Activated CD8-positive, alpha-beta T cell treated with anti-CD3 and anti-CD28 coated beads, Interleukin-2, amount 10 ng/mL, durations not matched to agents 7 days and 5 days (primary cell): ENCODE measurements around the gene ATP10A. TPM values are rescaled to one million over a fixed set of nuclear protein-coding genes. Genes with fewer than 3 reads are reported as not detected.

ENCODE experiments used
- ATAC-seq: fragments of 150-1000 bp; cut with Tn5 transposase; one replicate; pipeline ENCODE4 v1.10.0; 2021; ENCODE audit warnings: moderate library complexity
- CTCF ChIA-PET: fragments of 350-600 bp; sonication (Branson Sonifier 250); formaldehyde crosslinking; loops from one replicate; lab custom pipeline; 2021; ENCODE audit warnings: antibody characterized with exemption; lab: Charles Lee
- POLR2A ChIA-PET: fragments of 350-600 bp; sonication (Branson Sonifier 250); formaldehyde crosslinking; loops from one replicate; lab custom pipeline; 2021; ENCODE audit warnings: antibody characterized with exemption; lab: Charles Lee
- DNase-seq: peaks from one replicate; pipeline ENCODE4 v3.0.0-alpha.2; 2020
- H3K27ac Mint-ChIP-seq: one replicate; pipeline ENCODE4 v1.8.0; 2021; ENCODE audit warnings: mild to moderate bottlenecking, mixed read lengths
- H3K27me3 Mint-ChIP-seq: one replicate; pipeline ENCODE4 v1.8.0; 2021; ENCODE audit warnings: low read depth, mixed read lengths
- H3K36me3 Mint-ChIP-seq: one replicate; pipeline ENCODE4 v1.8.0; 2021; ENCODE audit warnings: low read depth, mixed read lengths
- H3K4me1 Mint-ChIP-seq: one replicate; pipeline ENCODE4 v1.8.0; 2021; ENCODE audit warnings: low read depth, mixed read lengths
- H3K4me3 Mint-ChIP-seq: one replicate; pipeline ENCODE4 v1.8.0; 2021; ENCODE audit warnings: mild to moderate bottlenecking, mixed read lengths
- H3K9me3 Mint-ChIP-seq: one replicate; pipeline ENCODE4 v1.8.0; 2022; ENCODE audit warnings: mixed read lengths; ENCODE audit not compliant: insufficient read depth
- total RNA-seq, 2 experiments: library from RNA; stranded (reverse); gene quantifications; one replicate each; pipeline ENCODE4 v1.2.3, GENCODE V29; 2021

Gene ATP10A
- total RNA-seq, 2 experiments from 2014 or later, result 53.8 to 58.9 TPM

DNA sequence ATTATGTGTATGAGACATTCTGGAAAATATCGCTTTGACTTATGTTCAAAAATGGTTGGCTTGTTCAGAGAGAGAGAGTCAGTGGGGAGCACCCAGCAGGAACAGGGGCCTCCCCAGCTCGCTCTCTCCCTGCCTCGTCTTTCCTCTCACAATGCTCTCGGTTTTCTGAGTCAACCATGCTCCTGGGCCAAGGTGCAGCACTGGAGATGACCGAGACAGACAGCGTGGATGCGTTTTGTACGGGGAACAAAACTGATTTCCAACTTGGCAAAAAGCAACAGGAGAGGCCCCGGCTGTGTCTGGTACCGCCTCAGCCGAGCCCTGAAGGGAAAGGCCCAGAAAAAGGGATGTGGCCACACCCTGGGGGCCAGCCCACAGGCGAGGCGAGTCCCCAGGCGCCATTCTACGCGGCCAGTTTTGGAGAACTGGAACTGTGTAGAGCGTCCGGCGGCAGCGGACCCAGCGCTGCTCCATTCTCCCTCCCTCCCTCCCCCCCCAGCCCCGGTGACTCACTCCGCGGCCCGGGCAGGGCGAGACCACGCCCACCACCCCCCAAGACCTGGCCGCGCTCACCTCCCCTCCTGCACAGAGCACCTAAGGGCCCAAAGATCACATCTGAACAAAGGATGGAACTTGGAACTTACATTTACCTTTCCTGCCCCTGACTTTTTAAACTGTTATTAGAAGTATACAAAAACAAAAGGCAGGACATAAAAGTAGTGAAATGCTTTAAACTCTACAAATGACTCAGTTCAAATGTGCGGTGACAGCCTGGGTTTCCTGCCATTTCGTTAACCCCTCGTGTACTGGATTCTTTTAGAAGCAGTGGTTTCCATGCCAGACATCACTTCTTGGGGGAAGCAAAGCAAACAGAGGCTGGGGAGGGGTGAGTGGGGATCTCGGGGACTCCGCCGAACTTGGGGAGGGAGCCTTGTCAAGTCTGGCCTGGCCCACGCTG lies 12.7 kb downstream of the ATP10A start:
- H3K27me3 Mint-ChIP-seq, result no peaks in the 10 kb centered on the region
- no peaks in the 10 kb centered on the region for H3K9me3 Mint-ChIP-seq
- peak overlapping the region; percentile 99 for H3K27ac Mint-ChIP-seq
- H3K4me3 Mint-ChIP-seq, result peak overlapping the region; percentile 93
- peaks cover 71% of the 10 kb centered on the region for H3K36me3 Mint-ChIP-seq
- peak; percentile 72 for ATAC-seq
- POLR2A ChIA-PET, result interaction anchor here (1.6 to 4.5 kb wide), 3 partner anchors 9 to 12 kb away, joined by 9 to 42 read pairs (median 13); partner anchors contain the start of gene ATP10A
- CTCF ChIA-PET, result no interaction called here
- peak; percentile 78 for DNase-seq
- peaks cover 91% of the 10 kb centered on the region for H3K4me1 Mint-ChIP-seq

DNA sequence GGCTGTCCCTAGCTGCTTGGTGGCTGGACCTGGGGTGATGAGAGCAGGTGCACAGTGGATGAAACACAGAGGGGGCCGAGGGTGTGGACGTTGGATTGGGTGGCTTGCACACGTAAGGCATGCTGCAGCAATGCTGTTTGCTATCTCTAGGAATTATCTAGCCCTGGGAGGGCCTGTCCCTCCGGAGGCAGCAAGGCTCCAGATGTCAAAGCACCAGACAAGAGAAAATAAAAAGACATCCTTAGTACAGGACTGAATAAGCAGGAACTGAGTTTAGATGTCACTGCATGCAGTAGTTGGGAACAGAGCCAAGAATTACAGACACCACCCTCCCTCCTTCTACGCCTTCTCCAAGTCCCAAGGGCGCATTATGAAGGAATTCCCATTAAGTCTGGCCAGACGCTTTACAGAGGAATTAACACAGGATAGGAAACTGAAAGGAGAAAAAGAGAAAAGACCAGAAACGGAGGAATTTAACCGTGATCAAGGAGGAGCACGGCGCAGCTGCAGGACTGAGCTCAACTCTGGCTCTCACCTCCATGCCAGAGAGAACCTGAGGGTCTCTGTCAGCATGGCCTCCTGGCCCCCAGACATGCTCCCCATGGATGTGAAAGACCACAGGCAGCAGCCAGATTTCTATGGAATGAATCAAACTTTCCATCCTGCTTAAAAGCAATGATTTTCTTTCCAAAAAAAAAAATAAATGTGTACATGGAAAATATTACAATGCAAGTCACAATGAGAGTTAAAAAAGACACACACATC lies 13.8 kb downstream of the ATP10A start:
- ChIA-PET CTCF (interaction anchor here (1.1 to 2.0 kb wide), 2 partner anchors 10 to 37 kb away, joined by 3 to 11 read pairs; no protein-coding TSS in a partner anchor), POLR2A (interaction anchor here (2.2 to 4.5 kb wide), 2 partner anchors 10 to 13 kb away, joined by 9 to 42 read pairs; partner anchors contain the start of gene ATP10A)
- peaks cover 91% of the 10 kb centered on the region for H3K4me1 Mint-ChIP-seq
- H3K9me3 Mint-ChIP-seq, result no peaks in the 10 kb centered on the region
- ATAC-seq, result no peak
- H3K27me3 Mint-ChIP-seq, result no peaks in the 10 kb centered on the region
- H3K27ac Mint-ChIP-seq, result peak overlapping the region; percentile 99
- H3K4me3 Mint-ChIP-seq, result peak overlapping the region; percentile 93
- no peak for DNase-seq
- peaks cover 67% of the 10 kb centered on the region for H3K36me3 Mint-ChIP-seq

DNA sequence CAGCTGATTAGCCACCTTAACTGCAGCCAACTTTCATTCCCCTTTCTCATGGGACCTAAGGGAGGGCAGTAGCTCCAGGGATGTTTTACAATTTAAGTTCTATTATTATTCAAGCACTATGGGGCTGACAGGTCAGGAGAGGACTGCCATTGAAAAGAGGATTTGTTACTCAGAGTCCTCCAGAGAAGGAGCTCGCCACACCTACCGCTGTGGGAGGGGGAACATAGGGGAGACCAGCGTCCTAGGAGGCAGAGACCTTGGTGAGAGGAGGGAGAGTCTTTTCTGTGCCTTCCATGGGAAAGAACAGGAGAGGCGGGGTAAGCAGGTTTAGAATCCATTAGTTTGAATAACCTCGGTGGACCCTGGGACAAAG lies 14.4 kb downstream of the ATP10A start:
- Mint-ChIP-seq H3K36me3 (peaks cover 66% of the 10 kb centered on the region), H3K27ac (peak overlapping the region; percentile 99), H3K9me3 (no peaks in the 10 kb centered on the region), H3K27me3 (no peaks in the 10 kb centered on the region), H3K4me3 (peak overlapping the region; percentile 93), H3K4me1 (peaks cover 88% of the 10 kb centered on the region)
- DNase-seq (no peak), ATAC-seq (no peak)
- ChIA-PET POLR2A (interaction anchor here (2.2 to 4.5 kb wide), 2 partner anchors 10 to 13 kb away, joined by 9 to 42 read pairs; partner anchors contain the start of gene ATP10A), CTCF (interaction anchor here (1.1 to 2.0 kb wide), 3 partner anchors 11 to 85 kb away, joined by 3 to 11 read pairs (median 5); no protein-coding TSS in a partner anchor)

DNA sequence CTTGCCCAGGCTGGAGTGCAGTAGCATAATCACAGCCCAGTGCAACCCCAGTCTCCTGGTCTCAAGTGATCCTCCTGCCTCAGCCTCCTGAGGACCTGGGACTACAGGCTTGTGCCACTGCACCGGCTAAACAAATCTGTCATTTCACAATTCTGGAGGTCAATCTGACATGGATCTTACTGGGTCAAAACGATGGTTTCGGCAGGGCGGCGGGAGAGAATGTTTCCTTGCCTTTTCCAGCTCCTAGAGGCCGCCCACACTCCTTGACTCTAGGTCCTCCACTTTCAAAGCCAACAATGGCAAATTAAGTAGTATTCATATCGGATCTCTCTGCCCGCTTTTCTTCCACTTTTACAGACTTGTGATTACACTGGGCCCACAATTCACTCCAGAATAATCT lies 14.8 kb downstream of the ATP10A start:
- DNase-seq, result no peak
- Mint-ChIP-seq H3K4me3 (no peak overlapping the region), H3K36me3 (peaks cover 65% of the 10 kb centered on the region), H3K27ac (peak overlapping the region; percentile 44), H3K4me1 (peaks cover 86% of the 10 kb centered on the region), H3K27me3 (no peaks in the 10 kb centered on the region), H3K9me3 (no peaks in the 10 kb centered on the region)
- POLR2A ChIA-PET, result interaction anchor here (2.2 to 4.5 kb wide), 2 partner anchors 11 to 14 kb away, joined by 9 to 42 read pairs; partner anchors contain the start of gene ATP10A
- CTCF ChIA-PET, result interaction anchor here (1.1 to 2.6 kb wide), 5 partner anchors 11 to 85 kb away, joined by 3 to 15 read pairs (median 9); partner anchors contain the start of gene ATP10A
- ATAC-seq, result no peak

DNA sequence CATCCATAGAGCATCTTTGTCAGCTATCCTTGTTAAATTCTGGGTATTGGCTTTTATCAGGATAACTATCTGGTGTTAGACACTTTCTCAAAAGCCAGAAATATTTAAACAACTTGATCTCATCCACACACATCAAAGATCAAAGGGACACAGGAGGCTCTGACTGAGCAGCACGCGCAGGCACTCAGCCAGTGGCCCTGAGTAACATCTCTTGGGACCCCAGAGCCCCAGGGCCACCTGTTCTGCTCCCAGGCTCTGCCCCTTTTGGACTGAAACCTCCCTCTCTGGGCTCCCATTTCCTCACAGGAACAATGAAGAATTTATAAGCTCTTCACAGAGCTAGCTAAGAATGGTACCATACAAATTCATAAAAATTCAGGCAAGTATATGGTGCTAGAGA lies 16.1 kb downstream of the ATP10A start:
- peak overlapping the region; percentile 65 for H3K27ac Mint-ChIP-seq

DNA sequence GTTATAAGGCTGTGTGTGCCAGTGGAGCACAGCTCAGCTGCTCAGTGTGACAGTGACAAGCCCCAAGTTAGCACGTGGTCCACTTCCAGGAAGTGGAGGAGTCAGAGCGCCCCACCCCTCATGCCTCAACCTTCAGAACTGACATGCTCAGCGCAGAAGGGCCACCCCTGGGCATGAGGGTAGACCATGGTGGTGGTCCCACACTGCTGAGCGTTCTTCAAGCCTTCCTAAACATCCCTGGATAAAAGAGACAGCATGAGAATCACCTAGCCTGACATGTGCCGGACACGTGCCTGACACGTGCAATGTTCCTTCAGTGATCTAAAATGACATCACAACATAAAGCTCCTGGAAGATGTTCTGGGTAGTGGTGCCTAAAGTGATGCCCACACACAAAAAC lies 16.8 kb downstream of the ATP10A start:
- ChIA-PET CTCF (interaction anchor here (1.5 to 2.6 kb wide), 3 partner anchors 9 to 63 kb away, joined by 5 to 15 read pairs (median 9); partner anchors contain the start of gene ATP10A), POLR2A (interaction anchor here (4.5 kb wide), 1 partner anchor 16 kb away, joined by 42 read pairs; the partner anchor contains the start of gene ATP10A)
- Mint-ChIP-seq H3K36me3 (peaks cover 56% of the 10 kb centered on the region), H3K27ac (peak overlapping the region; percentile 95), H3K9me3 (no peaks in the 10 kb centered on the region), H3K4me3 (peak overlapping the region; percentile 32), H3K27me3 (no peaks in the 10 kb centered on the region), H3K4me1 (peaks cover 78% of the 10 kb centered on the region)
- DNase-seq (peak; percentile 78), ATAC-seq (peak; percentile 55)

More for the DNA sequence above, 16.1 kb downstream of the ATP10A start:
- ChIA-PET POLR2A (interaction anchor here (4.5 kb wide), 1 partner anchor 15 kb away, joined by 42 read pairs; the partner anchor contains the start of gene ATP10A), CTCF (interaction anchor here (0.9 to 2.6 kb wide), 6 partner anchors 8 to 87 kb away, joined by 3 to 15 read pairs (median 5); partner anchors contain the start of gene ATP10A)
- H3K4me3 Mint-ChIP-seq, result peak overlapping the region; percentile 34
- ATAC-seq (peak; percentile 24), DNase-seq (no peak)
- H3K36me3 Mint-ChIP-seq, result peaks cover 57% of the 10 kb centered on the region
- peaks cover 82% of the 10 kb centered on the region for H3K4me1 Mint-ChIP-seq
- H3K9me3 Mint-ChIP-seq, result no peaks in the 10 kb centered on the region
- H3K27me3 Mint-ChIP-seq, result no peaks in the 10 kb centered on the region

DNA sequence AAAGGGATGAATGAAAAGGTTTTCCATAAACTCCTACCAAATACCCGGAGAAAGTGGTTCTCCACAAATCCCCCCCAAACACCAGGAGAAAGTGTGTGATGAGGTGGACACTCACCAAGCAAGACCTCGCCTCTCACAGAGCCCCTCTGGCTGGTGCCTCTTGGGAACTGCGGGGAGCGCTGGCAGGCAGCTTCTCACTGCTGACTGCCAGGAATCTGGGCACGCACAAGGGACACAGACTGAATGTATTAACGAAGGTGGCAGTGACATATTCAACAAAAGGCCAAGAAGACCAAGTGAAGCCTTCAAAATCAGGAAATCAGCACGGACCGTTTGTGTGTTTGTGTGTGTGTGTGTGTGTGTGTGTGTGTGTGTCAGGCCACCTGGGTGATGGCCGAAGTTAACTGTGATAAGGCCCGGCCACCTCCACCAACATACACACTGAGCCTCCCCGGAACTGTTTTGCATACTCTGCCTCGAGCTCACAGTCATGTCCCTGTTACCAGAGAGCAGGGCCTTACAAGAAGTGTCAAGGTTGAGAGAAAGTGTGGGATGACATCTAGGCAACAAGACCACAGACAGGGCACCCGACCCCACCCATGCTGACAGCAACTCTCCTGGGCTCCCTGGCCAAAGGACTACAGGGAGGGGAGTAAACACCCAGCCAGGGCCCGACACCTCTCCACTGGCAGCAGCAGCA lies 18.0 kb downstream of the ATP10A start:
- peak overlapping the region; percentile 22 for H3K27ac Mint-ChIP-seq
- no peak overlapping the region for H3K4me3 Mint-ChIP-seq
- CTCF ChIA-PET, result interaction anchor here (1.6 kb wide), 1 partner anchor 135 kb away, joined by 3 read pairs; no protein-coding TSS in a partner anchor
- POLR2A ChIA-PET, result no interaction called here
- no peaks in the 10 kb centered on the region for H3K27me3 Mint-ChIP-seq
- no peak for DNase-seq
- H3K36me3 Mint-ChIP-seq, result peaks cover 58% of the 10 kb centered on the region
- H3K4me1 Mint-ChIP-seq, result peaks cover 72% of the 10 kb centered on the region
- ATAC-seq, result no peak
- H3K9me3 Mint-ChIP-seq, result no peaks in the 10 kb centered on the region

DNA sequence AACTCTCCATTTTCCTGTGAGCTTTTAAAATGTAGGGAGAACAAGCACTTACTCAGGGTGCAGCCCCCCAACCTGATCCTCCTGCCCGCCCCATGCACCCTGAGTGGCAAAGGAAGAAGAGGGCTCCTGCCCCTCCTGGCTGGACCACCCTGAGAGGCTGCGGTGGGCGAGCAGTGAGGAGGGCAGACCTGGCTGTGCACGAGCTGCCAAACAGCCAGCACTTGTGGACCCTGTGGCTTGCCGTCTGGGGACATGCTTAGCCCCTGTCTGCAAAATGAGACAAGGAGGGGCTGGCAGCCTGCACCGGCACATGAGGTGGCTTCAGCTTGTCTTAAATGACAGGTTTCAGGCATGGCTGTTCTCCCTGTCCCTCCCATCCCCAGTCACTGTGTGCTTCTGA lies 18.6 kb downstream of the ATP10A start:
- peaks cover 54% of the 10 kb centered on the region for H3K36me3 Mint-ChIP-seq
- ATAC-seq (no peak), DNase-seq (no peak)
- CTCF ChIA-PET, result interaction anchor here (0.7 to 1.6 kb wide), 2 partner anchors 17 to 134 kb away, joined by 3 read pairs; no protein-coding TSS in a partner anchor
- H3K4me3 Mint-ChIP-seq, result no peak overlapping the region
- POLR2A ChIA-PET, result interaction anchor here (0.6 kb wide), 1 partner anchor 33 kb away, joined by 3 read pairs; no protein-coding TSS in a partner anchor
- peaks cover 70% of the 10 kb centered on the region for H3K4me1 Mint-ChIP-seq
- H3K27me3 Mint-ChIP-seq, result no peaks in the 10 kb centered on the region
- peak overlapping the region; percentile 22 for H3K27ac Mint-ChIP-seq
- no peaks in the 10 kb centered on the region for H3K9me3 Mint-ChIP-seq

DNA sequence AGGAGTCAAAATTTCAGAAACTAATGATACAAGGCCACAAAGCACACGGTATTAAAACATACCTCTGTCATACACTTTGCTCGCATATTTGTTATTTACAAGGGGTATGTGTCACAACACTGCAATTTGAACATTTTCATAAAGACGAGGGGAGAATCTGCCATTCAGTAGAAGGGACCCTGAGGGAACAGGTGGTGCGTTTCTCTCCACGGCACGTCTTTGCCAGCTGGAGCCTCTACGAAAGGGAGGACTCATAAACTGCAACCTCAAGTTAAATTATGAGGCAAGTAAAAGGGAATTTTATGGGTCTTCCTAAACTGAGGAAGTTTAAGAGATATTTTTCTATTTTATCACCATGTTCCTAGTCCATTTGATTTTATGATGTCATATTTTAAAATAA lies 19.1 kb downstream of the ATP10A start:
- Mint-ChIP-seq H3K9me3 (no peaks in the 10 kb centered on the region), H3K27ac (no peak overlapping the region), H3K4me1 (peaks cover 70% of the 10 kb centered on the region), H3K27me3 (no peaks in the 10 kb centered on the region), H3K36me3 (peaks cover 49% of the 10 kb centered on the region), H3K4me3 (no peak overlapping the region)
- ChIA-PET CTCF (interaction anchor here (0.7 to 1.6 kb wide), 2 partner anchors 17 to 134 kb away, joined by 3 read pairs; no protein-coding TSS in a partner anchor), POLR2A (interaction anchor here (0.6 kb wide), 1 partner anchor 34 kb away, joined by 3 read pairs; no protein-coding TSS in a partner anchor)
- ATAC-seq (no peak), DNase-seq (no peak)

DNA sequence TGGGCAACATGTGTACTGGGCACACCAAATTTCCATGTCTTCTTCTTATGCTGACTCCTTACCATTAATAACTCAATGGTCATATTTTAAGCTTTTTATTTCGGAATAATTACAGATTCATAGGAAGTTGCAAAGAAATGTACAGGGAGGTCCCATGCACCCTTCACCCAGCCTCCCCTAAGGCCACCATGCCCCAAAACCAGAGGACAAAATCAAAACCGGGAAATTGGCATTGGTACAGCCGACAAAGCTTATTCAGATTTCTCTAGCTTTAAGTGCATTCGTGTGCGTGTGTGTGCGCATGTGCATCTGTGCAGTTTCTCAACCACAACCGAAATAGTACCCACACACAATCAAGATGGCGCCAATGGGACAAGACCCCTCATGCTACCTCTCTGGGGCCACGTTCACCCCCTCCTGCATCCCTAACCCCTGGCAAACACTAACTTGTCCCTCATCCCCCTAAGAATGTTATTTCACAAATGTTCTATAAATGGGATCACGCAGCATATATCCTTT lies 23.4 kb downstream of the ATP10A start:
- Mint-ChIP-seq H3K4me3 (no peak overlapping the region), H3K27ac (no peak overlapping the region), H3K36me3 (peaks cover 26% of the 10 kb centered on the region), H3K4me1 (peaks cover 46% of the 10 kb centered on the region), H3K9me3 (no peaks in the 10 kb centered on the region), H3K27me3 (no peaks in the 10 kb centered on the region)
- ATAC-seq (no peak), DNase-seq (no peak)
- CTCF ChIA-PET, result no interaction called here
- POLR2A ChIA-PET, result interaction anchor here (1.0 kb wide), 1 partner anchor 12 kb away, joined by 3 read pairs; no protein-coding TSS in a partner anchor
